T-helper 9 cell (primary cell): ENCODE data around the gene IL4I1.

Experiments used
- DNase-seq: peaks from one replicate; pipeline ENCODE4 v3.0.0-alpha.2; 2020

Gene IL4I1

DNA sequence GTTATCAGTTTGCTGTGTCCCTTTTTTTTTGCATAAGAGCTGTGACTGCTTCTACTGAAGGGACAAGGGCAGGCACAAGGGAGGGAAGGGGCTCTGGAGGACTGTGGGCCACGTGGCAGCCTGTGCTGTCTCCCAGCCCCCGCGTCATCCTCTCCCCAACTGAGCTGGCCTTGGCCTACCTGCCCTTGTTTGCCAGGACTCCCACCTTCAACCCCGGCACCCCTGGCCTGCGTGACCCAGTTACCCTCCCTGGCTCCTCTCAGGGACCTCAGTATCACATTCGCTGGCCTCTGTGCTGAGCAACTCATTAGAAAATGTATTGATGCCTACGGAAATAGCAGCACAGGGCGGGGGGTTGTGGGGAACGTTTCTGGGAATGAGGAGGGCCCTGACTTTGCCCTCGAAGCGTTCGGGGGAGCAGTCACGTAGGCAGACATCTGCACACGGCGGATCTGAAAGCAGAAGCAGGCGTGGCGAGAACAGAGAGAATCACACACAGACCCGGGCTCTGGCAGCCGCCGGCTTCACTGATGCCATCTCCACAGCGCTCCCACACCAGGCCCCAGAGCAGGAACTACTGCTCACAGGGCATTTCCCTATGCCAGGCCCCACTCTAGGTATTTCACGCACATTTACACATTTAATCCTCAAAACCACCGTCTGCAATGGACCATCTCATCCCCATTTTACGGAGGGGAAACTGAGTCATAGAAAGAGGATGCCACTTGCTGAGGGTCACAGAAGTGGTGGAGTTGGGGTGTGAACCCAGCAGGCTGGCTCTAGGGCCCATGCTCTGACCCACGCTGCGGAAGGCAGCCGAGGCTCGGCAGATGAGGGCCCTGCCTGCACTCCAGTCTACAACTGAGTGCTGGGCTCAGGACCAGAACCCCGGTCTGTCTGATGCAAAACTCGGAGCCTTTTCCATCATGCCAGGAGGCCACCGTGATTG is 26.6 kb upstream of the IL4I1 start:
- no peak for DNase-seq

DNA sequence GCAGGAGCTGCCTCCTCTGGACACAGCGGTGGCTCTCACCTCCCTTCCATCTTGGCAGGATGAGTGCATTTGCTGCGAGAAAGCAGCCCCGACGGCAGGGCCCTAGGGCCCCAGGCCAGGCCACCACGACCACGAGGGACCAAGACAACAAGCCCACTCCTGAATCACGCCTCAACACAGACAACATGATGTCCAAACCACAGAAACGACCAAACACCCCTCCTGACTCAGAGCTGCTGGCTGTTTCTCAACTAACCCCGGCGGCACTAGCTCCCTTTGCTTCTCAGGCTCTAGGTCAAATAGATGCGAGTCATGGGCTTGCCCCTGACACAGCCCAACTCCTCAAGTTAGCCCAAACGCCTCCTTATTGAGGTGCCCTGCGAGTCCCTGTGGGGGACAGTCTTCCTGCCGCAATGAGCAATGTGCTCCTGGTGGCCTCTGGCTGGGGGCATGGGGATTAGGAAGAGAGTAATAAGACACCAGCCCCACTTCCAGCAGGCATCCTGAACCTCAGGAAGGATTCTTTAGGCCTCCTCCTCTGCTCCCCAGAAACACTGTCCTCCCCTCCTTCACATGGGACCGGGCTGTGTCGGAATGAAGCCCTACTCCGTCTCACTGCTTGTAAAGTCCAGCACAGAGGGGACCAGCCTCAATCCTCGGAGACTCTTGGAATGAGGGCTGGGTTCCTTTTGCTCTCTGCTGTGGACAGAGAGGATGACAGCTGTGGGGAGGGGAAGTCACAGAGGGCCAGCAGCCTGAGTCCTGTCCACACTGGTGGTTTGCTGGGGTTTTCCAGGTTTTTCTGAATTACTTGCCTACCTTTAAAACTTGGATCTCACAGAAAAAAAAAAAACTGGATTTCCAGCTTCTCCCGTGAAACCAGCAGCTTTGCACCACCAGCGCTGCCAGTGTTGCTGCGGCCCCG is 25.4 kb upstream of the IL4I1 start:
- no peak for DNase-seq

DNA sequence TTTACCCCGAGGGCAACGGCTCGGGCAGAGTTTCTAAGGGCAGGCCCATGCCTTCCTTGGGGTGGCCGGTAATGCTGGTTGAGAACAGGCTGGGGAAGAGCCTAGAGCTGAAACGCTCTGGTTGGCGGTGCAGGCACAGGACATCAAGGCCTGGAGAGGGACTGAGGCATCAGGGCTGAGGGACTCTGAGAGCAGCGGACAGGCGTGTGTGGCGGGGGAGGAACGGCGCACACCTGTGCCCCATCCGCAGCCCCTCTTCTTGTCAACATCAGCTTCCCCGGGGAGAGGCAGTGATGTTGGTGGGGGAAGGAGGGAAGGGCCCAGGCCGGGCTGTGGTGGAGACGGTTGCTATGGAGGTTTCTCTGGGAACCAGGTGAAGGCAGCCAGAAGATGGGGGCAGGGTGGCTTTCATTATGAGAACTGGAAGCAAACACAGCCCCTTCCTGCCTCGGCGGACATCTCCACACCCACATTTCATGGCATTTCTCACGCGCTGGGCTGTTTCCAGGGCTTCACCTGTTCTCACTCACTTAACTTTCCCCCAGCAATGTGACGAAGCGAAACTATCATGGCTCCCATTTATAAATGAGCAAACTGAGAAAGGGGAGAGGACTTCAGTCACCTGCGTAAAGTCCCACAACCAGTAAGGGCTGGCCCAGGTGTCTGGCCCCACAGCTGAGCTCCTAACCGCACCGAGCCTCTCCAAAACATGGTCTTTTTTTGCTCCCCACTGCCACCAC is 24.1 kb upstream of the IL4I1 start:
- no peak for DNase-seq

DNA sequence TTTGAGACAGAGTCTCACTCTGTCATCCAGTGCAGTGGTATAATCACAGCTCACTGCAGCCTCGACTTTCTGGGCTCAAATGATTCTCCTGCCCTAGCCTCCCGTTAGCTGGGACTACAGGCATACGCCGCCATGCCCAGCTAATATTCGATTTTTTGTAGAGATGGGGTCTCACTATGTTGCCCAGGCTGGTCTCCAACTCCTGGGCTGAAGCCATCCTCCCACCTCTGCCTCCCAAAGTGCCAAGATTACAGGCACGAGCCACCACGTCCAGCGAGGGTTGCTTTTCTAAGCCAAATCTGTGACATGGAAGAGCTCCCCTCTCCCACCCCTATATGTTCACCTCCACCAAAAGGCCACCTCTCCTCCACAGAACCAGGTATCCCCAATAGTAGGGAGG is 21.4 kb upstream of the IL4I1 start:
- DNase-seq: no peak

DNA sequence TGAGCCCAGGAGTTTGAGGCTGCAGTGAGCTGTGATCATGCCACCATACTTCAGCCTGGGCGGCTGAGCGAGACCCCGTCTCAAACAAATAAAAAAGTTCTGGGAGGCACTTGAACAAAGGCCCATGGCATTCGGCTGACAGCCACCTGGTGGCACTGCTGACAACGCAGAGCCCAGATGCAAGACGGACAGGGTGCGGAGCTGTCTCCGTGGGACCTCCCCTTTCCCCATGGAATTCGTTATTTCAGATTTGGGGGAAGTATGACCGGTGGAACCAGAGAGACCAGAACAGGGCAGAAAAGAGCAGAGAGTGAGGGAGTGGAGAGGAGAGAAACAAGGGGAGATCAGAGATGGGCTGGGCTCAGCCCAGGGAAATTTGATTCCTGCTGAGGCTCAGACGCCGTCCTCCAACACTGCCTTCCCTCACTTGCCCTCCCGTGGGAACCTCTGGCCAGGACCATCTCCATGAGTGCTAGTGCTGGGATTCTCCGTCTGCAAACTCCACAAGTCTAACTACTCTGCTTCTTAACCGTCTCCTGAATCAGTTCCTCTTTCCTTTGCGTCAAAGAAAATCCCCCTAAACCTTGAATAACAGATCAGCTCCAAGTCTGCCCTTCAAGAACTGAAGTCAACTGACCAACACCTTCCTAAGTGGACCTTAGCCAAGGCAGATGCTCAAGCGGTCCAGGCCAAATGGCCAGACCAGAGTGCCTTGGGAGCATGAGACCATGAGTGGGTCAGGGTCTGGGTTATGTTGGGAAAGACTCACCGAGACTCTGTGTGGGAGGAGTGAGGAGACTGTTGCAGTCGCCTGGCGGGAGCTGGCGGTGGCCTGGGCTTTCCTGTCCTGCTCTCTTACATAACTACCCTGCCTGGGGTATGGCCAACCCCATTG is 20.4 kb upstream of the IL4I1 start:
- DNase-seq: no peak

DNA sequence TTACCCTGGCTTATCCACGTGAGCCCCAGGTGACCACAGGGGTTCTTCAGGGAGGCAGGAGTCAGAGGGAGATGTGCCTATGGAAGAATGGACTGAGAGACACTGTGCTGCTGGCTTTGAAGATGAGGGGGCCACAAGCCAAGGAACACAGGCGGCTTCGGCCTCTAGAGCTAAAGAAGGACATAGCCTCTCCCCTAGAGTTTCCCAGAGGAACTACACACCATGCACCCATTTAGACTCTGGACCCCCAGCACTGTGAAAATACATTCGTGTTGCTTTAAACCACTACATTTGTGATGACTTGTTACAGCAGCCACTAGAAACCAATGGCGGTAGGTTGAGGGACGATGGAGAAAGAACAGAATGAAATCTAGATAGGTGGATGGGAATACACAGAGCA is 18.6 kb upstream of the IL4I1 start:
- DNase-seq: no peak

DNA sequence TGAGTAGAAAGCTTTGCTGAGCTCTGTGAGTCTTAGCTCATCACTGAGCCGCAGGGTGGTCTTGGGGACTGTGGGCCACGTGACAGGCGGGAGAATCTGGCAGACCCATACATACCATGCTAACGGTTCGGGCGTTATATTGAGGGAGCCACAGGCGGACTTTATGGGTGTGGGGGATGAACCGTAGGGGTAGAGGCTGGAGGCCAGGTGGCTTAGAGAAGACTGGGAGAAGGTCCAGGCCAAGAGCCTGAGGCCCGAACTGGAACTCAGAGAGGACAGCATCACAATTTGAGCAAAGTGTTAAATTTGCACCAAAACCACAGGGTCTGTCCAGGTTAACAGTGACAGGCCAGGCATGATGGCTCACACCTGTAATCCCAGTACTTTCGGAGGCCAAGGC is 17.0 kb upstream of the IL4I1 start:
- no peak for DNase-seq

DNA sequence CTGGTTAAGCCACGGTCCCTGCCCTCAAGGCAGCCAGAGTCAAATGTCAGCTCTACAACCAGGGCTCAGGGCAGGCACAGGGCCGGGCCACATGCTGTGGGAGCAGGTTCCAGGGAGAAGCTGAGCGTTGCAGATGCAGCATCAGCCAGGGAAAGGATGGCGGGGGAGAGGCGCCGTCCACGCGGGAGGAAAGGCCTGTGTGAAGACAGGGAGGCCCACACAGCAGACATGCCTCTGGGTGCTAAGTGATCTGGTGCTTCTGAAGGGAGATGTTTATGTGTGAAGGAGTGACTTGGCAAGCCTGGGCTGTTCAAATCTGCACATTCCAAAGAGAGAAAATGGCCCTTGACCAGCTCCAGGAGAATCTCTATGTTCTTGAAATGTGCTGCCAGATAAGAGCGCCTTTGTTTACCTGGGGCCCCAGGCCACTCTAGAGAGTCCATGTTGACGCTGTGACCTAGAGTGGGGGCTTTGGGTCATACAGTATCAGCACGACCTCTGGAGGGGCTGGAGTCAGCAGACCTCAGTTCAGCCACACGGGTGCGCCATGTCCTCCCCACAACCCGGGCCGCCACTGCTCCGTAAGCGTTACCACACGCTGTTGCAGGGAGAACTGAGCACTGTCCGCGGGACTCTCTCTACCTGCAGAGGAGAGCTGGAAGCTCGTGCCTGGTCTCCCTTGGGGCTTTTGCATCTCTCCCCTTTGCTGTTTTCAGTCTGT is 16.4 kb upstream of the IL4I1 start:
- DNase-seq: no peak

DNA sequence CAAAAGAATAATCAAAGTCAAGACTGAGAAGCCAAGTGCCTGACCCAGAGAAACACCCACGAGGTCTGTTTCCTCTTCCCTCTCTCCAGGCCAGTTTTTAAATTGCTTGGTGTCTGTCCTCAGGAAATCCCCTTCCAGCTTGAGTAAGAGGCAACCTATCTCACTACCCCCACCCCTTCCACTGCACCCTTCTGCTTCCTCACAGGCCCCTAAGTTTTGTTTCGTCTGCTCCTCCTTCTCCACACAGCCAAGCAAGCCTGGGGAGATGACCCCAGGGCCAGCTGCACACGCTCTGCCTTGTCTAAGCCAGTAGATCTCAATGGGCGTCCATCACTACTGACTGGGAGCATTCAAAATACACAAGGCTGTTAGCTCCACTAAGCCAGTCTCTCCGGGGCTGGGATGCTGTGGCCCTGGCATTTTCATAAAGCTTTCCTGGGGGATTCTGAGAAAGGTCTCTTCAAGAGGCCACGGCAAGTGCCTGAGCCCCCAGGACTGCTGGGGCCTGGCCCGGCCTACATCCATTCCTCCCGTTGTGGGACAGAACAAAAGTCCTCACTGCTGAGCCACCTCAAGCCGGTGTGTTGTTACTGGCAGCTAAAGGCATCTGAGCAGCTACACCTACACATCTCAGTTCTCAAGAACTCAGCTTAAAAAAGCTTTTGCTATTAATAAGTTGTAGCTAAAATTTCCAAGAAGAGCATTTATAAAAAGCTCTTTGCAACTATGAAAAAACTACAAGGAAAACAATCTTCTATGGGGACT is 14.9 kb upstream of the IL4I1 start:
- DNase-seq: no peak

DNA sequence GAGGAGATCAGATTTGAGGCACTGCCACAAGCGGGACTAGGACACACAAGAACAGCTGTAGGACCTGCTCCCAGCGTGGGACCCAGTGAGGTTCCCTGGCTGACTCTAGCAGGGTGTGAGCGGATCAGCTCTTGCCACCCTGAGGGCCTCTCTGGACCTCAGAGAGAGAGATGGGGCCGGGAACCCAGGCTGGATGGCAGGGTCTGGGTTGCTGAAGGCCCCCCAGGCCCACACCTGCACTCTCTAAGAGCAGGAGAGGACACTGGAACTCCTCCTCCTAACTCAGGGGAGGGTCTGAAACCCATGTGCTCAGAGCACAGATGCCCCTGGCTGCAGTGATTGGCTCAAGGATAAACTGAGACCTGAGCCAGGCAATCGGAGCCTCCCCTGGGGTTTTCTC is 13.5 kb upstream of the IL4I1 start:
- no peak for DNase-seq

DNA sequence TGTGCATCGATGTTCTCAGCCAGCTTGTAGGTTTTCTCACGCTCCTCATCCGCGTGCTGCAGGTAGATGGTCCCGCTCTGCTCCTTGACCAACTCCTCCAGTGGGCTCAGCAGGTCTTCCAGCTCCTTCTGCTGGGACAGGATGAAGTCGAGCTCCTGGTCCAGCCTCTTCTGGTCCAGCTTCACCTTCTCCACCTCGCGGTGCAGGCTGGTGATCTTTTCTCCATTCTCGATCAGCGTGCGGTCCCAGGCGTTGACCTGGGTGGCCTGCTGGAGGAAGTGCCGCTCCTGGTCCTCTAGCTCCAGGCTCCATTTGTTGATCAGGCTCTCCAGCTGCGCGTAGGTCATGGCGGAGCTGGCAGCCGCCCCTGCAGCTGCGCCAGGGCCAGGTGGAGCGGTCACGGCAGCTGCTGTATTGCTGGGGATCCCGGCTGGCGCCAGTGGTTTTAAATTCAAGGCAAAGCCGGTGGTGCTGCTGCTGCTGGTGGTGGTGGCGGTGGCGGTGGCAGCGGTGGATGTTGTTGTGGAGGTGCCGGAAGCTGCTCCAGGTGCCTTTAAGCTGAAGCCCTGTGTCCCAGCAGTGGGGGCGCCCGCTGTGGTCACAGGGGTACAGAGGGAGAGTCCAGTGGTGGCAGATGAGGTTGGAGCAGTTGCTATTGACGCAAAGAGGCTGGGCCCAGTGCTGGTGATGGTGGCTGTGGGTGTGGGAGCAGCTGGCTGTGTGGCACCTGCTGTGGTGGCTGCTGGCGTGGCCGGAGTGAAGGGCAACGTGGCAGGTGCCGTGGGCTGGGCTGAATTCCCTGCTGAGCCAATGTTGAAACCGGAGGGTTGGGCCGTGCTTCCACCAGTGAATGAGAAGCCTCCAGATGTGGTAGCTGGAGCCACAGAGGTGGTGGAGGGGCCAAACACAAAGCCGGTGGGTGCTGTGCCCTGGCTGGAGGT is 12.1 kb upstream of the IL4I1 start:
- no peak for DNase-seq

DNA sequence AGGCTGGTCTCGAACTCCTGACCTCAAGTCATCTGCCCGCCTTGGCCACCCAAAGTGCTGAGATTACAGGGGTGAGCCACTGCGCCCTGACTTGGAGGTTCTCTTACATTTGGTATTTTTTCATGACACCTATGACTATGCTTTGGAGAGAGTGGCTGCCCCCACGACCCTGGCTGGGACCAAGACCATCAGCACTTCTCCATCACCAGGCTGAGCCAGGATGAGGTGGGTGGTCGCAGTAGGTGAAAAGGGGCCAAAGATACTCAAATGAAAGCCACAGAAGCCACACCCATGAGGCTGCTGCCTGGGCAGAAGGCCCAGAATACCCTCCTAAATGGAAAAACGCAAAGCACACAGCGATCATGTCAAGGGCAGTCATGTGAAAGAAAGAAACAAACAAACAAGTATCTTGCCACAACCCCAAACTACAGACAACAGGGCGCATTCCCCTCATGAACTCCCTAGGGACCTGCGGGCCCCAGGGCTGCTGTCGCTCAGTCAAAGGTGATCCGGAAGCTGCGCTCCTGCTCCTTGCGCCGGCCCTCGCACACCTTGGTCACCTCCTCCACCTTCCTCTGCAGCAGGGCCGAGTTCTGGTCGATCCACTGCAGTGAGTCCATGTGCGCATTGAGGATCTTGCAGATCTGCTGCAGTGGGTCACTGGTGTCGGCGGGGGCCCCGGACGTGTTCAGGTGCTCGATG is 11.2 kb upstream of the IL4I1 start:
- DNase-seq: no peak

DNA sequence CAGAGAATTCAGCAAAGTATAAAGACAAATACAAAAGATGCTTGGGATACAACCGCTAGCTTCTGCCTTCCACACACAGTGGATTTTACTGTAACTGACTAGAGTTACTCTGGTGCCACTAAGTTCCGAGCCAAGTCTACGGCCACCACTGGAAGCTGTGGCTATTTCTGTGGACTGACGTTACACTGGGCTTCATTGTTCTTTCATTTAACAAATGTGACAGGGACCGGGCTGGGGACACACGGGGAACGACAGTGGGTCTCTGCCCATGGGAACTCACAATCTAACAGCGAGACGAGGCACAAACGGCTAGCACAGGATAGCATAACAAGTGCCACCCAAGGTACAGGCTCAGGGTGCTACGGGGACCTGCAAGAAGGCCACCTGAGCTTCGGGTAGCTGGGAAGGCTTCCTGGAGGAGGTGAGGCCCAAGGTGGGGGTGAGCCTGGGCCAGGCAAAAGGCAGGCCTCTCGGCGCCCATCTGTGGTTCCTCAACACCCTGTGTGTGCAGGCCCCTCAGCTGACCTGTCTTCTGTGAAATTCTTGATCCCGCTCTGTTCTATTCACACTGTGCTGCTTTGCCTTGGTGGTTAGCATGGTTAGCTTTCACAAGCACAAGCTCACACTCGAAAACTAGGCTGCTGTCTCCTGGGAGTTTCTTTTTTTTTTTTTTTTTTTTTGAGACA is 10.3 kb upstream of the IL4I1 start:
- DNase-seq: no peak

DNA sequence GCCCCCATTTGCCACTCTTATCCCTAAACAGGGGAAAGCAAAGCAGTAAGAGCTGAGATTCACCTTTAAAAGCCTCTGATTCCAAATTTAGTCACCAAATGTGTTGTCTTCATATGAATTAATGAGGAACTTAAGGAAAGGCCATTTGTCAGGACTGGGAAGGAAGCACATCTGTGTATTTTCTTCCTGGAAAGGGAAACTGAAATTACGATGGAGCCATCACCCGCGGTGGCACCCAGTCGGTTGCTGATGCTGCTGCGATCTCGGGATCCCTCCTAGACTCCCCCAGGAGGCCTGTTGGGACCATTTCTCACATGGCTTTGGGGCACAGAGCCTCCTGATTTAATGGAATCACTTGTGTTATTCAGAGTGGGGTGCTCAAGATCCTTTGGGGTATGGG is 7.4 kb upstream of the IL4I1 start:
- no peak for DNase-seq

DNA sequence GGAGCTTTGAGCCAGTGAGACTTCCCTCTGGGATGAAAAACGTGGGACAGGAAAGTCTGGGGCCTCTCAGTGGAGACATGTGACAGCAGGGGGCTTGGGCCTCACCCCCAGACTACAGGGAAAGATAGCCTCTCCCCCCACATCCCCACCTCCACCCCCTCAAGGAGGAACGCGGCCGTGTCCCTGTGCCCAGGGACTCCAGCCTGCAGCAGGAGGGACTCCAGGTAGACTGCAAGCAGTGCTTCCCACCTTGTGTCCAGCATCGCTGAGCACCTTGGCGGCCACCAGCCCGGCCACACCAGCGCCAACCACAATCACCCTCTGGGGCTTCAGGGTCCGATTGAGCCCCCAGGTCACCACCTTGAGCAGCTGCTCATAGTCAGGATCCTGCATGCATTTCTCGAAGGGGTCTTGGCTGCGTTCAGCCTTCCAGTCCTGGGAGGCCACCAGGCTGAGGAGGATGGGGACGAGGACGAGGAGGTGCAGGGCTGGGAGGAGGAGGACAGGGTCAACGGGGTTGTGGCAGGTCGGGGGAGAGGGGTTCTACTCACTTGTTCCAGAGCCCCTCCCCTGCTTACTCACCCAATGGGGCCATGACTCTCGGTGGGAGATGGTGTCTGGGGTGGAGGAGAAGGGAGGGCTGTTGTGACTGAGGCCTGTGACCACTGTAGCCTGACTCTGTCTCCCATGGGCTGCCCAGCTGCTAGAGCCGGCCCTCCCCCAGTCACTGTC is 955 bp downstream of the IL4I1 start:
- DNase-seq: no peak

DNA sequence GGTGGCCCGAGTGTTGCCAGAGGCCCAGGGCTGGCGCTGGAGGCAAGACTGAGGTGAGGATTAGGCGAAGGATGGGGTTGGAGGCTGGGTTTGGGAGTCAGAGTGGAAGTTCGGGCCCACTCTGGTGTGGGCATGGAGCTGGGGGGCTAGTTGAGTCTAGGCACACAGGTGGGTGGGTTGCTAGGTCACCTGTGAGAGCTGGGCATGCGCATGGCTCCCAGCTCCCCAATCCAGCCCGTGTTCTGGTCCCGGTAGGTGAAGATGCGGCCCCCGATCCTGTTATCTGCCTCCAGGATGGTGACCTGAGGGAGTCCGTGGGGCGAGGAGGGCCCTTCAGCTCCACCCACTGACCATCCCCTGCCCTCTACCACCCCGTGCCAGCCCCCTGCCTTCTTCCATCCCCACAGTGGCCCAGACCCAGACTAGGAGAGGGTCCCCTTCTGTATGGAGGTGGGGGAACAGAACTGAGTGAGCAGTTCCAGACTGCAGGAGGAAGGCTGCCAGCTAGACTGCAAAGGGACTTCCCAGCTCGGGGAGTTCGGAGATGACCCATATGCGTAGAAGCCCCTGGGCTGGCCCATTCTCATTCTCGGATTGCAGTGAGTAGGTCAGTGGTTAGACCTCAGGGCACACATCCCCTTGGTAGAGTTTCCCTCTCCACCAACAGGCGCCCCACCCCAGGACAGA is 1.7 kb downstream of the IL4I1 start:
- peak; percentile 27 for DNase-seq
